HG03139 (cell line): Measurements from ENCODE around the gene AGFG2.
"Not testable (repeated sequence)": the region's sequence is repeated elsewhere in the genome, so short reads cannot be mapped to it uniquely, and the experiment has no call there.

Experiments used
- ATAC-seq: cut with Tn5 transposase; IDR thresholded peaks from one replicate; pipeline ENCODE4 v1.9.1; 2021; ENCODE audit not compliant: unreplicated experiment

Gene AGFG2

DNA sequence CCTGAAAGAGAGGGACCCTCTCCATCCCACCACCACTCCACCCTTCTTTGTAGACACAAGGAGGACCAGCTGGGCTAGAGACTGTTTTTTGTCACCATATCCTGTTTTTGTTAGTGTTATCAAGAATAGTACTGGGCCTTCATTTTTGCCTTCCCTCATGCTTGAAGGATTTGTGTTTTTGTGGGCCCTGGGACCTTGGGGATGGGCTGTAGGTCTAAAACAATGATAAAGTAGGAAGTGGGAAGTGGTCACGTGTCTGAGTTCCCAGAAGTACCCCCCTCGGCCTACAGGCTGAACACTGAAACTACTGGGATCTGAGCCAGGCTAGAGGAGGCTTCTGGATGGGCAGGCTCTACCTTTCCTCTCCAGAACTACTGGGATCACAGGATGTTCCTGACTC is 8.9 kb downstream of the AGFG2 start:
- ATAC-seq: no peak

DNA sequence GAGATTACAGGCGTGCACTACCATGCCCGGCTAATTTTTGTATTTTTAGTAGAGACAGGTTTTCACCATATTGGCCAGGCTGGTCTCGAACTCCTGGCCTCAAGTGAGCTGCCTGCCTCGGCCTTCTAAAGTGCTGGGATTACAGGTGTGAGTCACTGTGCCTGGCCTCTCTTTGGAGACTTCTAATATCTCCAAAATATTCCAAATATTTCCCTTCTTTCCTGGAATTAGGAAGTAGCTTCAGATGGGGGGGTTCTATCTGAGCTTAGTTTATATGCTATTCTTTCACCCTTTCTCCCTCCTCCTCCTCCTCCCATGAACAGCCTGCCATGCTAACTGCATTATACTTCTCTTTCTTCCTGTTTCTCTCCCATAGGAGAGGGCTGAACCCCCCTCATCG is 9.4 kb downstream of the AGFG2 start:
- not testable (repeated sequence) for ATAC-seq

DNA sequence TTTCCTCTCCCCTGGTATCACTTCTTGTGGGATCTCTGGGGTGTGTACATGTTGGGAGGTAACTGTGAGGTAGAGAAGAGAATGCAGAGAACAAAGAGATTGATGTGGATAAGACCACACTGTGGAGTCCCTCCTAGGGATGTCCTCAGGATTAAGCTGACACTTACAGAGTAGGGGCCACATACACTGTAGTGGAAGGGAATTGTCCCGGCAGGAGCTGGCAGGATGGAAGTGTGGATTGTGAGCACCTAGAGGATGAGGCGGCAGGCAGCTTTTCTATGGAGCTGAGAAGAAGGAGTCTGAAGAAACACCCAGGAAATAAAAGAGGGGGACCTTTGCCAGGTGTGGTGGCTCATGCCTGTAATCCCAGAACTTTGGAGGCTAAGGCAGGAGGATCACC is 13.5 kb downstream of the AGFG2 start:
- no peak for ATAC-seq

DNA sequence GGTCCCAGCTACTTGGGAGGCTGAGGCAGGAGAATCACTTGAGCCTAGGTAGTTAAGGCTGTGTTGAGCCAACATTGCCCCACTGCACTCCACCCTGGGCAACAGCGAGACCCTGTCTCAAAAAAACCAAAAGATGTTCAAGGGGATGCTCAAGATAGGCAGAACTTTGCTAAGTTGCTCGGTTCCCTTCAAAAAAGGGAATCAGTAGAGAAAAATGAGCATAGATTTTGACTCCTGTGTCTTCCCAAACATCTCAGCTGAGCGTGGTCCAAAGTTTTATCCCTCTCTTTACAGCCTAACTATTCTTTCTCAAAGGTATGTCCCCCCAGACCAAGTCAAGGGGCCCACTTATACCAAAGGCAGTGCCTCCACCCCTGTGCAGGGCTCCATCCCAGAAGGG is 14.0 kb downstream of the AGFG2 start:
- ATAC-seq: no peak

DNA sequence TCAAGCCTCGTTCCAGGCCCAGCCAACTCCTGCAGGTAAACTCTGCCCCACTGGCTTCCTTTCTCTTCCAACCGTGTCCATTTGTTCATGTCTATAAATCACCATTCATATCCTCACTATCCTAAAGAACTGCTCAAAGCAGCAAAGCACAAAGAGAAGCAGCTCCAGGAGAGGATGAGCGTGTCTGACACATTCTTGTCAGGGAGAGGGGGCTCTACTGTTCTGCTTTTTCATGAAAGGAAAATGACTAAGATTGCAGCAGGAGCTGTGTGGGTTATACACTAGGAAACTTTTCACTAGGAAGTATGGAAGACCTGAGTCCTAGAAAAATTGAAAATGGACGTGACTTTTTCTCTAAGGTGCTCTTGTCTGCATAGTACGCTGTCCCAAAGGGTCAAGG is 16.7 kb downstream of the AGFG2 start:
- ATAC-seq: no peak

DNA sequence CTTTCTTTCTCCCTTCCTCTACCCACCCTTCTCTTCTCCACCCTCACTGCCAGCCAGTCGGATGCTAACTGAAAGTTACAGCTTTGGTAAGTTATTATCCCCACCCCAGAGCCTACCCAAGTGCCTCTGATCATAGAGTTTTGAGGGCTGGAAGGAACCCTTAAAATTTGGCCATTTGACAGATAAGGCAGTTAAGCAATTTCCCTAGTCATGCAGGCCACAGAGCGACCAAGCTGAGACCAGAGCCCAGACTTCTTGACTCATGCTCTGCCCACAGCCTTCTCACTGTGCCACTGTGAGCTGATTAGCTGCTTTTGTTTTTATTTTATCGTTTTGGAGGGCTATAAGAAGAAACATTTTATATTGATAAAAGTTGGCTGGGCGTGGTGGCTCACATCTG is 17.5 kb downstream of the AGFG2 start:
- no peak for ATAC-seq

DNA sequence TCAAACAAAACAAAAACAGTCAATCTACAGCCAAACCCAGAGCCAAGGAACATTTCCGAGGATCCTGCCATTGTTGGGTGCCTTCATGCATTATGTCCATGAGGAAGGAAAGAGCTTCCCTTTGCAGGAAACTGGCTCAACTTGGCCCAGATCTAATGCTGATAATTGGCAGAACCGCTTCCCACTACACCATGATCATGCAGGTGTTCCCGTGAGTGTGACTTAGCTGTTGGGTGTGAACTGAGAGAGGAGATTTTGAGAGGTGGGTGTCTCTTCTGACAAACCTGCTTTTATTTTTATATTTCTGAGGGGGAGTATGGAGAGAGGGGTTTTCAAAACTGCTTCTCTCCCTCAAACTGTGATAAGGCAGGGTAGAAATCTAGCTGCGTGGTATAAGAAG is 20.1 kb downstream of the AGFG2 start:
- ATAC-seq: no peak

DNA sequence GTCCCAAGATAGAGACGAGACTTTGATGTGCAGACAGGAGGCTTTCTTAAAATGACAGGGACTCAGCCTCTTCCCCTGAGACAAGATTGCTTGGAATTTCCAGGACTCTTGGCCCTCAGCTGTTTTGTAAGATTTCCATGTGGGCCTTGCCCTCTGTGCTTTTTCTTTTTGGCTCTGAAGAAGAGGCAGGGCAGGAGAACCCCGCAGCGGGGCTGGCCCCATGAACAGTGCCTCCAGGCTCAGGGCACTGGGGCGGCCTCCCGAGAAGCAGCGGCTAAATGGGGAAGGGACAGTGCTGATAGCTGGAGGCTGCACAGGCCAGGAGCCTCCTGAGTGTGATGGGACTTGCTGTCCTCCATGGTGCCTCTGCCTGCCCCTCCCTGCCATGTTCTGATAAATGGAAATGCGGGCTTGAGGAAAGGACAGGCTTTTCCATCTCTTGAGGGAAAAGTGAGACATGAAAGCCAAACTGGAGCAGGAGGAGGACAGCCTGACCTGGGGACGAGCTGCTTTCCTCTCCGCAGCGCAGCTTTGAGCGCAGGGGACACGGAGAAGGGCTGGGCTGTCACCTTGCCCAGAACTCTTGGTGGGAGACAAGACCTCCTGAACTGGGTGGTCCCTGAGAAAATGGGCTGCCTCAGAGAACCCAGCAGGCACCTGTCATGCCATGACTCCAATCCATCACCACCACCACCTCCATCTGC is 22.6 kb downstream of the AGFG2 start:
- no peak for ATAC-seq

DNA sequence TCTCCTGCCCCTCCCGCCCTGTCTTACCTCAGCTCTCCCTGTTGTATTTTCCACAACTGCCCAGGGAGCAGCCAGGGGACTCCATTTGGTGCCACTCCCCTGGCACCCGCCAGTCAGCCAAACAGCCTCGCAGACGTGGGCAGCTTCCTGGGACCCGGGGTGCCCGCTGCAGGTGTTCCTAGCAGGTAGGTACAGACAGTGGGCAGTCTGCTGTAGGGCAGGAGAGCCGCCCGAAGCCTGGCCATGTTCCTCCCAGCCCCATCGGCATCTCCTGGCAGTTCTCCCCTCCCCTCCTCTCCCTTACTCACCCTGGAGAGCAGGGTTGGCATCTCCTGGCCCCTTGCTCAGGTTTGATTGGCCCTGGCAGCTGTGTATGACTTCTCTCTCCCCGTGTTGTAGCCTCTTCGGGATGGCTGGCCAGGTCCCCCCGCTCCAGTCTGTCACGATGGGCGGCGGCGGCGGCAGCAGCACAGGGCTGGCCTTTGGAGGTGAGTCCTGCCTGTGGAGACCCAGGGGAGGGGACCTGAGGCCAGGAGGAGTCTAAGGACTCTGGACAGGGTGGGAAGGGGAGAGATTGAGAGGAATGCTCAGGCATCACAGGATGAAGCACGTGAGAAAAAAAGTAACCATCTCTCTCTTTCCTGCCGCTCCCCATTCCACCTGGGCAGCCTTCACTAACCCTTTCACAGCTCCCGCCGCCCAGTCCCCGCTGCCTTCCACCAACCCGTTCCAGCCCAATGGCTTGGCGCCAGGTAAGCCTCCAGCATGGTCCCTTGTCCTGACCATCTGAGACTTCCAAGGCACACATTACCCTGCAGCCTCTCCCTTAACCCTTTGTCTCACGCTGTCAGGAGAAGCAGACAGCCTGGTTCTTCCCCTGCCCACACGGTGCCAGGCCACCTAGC is 23.4 kb downstream of the AGFG2 start:
- no peak for ATAC-seq

DNA sequence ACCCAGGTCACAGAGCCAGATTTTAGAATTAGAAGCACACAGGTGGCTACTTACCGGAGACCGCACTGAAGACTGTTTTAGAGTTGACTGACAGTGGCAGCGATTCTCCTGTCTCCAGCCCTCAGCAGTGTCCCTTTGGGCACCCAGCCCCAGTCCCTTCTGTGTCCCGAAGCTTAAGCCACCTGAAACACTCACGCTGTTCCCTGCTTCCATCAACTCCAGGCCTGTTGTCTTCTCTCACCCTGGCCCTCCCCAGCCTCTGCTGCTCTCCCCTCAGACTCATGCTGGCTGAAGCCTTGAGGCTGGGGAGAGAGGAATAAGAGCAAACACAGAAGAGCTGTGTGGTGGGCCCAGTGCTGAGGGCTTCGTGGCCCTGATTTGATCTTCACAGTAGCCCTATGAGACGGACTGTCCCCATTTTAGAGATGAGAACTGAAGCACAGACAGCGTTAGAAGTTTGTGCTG is 24.1 kb downstream of the AGFG2 start:
- ATAC-seq: no peak

DNA sequence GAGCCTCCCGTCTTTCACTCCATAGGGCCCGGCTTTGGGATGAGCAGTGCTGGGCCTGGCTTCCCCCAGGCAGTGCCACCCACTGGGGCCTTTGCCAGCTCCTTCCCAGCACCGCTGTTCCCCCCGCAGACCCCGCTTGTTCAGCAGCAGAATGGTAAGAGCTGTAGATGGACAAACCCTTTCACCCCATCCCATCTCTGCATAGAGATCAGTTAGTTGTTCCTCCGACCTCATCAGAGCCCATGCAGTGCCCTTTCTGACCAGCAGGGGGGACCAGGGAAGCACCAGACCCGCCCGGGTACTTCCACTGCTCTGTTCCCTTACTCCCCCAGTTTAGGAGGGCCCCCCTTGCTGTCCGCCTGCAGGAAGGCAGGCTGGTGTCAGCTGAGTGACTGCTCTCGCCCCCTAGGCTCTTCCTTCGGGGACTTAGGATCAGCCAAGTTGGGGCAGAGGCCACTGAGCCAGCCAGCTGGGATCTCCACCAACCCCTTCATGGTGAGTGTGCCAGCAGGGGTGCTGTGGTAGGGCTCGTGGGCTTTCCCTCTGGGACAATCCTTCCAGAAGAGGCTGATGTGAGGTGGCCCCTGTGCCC is 24.9 kb downstream of the AGFG2 start:
- no peak for ATAC-seq

DNA sequence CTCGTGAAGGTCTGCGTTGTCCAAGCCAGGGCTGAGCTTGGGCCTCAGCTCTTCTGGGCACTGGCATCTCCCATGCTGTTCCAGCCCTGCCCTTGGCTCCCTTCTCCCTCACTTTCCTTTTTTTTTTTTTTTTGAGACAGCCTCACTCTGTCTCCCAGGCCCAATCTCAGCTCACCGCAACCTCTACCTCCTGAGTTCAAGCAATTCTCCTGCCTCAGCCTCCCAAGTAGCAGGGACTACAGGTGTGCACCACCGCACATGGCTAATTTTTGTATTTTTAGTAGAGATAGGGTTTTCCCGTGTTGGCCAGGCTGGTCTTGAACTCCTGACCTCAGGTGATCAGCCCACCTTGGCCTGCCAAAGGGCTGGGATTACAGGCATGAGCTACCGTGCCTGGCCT is 25.4 kb downstream of the AGFG2 start:
- ATAC-seq: not testable (repeated sequence)

DNA sequence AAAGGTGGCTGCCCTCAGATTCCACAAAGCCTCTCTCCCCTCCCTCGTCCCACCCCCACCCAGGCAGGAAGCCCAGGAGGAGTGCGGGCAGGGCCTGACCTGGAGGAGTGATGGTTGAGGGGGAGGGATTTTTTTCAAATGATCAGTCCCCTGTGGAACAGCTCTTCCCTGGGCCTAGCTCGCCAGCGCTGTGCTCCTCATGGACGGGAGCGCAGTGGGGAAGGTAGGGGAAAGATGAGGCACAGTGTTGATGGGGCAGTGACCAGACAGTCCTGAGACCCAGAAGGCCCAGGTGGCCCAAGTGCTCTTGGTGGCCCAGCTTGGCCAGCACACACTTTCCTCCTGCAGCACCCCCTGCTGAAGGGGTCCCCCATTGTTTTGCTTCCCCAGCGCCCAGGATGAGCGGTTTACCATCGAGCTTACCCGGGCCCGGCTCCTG is 26.1 kb downstream of the AGFG2 start:
- no peak for ATAC-seq

DNA sequence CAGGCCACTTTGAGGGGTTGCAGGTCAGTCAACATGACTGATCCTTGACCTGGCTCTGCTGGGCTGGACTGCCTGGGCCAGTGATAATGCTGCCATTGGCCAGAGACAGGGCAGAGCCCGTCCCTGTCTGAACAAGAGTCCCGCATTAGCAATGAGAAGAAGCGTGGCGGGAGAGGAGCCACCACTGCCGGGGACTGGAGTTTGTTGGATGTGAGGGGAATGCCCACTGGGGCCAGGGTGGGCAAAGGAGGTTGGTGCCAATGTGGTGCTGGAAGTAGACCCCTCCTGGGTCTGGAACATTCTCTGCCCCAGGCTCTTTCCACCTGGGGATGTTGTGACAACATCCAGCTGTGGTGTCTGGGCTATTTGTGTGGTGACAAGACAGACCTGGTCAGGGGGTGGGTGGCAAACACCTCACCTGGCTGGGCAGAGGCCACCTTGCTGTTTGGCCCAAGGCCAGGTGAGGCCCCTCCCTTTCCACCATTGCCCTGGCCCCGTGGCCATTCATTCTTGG is 27.1 kb downstream of the AGFG2 start:
- ATAC-seq: no peak

DNA sequence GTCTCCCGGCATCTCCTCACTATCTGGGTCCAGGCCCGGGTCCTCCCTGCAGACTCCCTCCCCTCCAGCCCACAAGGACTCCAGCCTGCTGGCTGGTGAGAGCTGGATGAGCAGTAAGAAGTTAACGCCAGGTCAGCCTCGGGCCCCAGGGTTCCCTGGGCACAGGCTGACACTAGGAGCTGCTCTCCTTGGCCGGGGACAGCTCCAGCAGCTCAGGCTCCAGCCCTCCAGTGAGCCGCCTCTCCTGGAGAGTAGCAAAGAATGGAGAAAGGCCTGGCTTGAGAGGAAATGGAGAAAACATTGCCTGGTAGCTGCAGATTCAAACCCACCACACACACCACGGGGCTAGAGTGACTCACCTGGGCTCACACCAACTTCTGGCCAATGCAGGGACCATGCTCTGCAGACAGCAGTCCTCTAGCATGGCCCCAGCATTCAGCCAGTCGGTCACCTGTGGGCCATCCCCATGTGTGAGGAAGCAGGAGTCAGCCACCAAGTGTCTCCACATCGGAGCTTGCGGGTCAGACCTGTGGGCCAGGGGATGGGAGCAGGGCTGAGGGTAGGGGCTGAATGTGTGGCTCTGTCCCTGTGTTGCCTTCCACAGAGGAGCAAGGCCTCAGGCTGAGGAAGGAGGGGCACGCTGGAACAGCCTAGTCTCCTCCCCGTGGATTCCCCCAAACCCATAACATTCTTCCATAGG is 28.2 kb downstream of the AGFG2 start:
- no peak for ATAC-seq

DNA sequence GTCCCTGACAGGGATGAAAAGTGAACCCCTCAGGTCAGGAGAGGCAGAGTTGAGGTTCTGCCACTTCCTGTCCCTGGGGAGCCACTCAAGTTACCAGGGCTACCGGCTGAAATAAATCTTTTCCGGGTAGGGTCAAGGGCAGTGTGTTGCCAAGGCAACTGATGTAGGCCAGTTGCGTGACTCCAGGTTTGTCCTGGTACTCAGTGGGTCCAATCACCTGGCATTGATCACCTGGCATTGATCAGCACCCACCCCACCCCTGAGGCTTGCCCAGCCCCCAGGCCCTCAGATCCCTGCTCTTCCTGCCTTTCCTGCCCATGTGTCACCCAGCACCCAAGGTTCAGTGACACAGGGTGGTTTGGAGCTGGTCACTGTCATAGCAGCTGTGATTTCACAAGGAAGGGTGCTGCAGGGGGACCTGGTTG is 28.8 kb downstream of the AGFG2 start:
- ATAC-seq: no peak

DNA sequence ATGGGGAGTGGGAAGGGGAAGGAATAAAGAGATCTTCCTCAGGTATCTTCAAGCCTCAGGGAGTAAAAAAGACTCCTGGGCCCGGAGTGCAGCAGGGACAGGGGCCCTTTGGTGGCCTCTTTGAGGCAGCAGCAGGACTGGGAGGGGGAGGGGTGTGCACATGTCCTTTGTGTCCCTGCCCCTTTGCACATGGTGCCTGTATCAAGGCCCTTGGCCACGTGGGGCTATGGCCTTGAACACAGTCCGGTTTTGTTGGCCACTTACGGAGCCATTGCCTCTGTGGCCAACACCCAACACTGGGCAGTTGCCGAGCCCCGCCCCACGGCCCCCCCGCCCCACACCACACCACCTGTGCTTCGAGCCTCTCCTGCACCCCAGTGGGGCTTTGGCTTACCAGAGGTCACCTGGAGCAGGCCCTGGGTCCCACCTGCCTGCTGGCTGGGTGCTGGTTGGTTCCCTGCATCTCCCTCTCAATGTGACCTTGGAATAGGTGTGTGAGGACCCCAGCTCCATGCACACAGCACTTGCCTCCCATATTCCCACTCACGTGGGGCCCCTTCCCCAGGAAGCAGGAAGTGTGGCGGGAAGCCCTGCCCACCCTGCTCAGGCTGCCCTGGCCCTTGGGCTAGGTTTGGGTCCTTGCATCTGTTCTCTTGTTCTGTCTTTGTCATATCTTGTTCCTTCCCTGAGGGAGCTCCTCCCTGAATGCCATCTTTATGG is 29.3 kb downstream of the AGFG2 start:
- no peak for ATAC-seq

DNA sequence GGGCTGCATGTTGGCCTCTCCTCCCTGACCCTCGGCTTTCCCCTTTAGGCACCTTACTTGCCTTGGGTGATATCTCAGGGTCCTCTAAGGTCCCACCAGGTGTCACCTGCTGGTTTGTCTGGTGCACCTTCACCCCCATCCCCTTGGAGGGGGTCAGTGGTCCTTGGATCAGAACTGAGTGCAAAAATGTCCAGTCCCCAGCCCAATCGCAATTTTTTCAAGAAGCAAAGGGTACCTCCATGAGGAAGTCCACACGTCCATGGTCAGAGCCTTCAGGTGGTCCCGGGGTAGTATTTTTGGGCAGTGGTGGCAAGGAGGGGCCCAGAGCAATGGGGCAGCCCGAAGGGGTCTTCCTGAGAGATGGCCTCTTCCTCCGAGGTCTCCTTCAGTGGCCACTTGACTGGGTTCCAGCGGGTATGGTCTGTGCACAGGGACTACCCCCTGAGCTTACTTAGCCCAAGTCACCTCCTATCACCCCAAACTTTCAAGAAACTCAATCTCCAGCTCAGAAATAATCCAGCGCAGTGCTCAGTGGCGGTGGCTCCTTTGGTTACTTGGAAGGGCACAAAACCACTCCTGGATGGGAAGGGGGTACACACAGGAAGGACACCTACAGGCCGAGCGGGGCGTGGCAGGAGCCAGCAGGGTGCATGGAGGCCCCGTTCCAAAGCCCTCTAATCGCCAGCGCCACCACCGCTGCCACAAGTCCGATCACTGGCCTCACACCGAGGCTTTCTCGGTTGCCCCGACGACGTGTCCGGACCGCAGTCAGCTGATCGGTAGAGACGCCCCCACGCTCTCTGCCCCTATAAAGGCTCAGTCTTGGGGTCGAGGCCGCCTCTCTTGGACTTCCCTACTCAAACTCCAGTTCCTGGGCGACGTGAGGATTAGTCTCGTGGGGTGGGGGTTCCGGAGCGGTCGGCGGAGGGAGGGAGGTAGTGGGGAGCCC is 30.2 kb downstream of the AGFG2 start:
- ATAC-seq: no peak
